Left forelimb (tissue), 1 donor: ENCODE results near the gene PM20D1.
"Not testable (repeated sequence)": the region's sequence is repeated elsewhere in the genome, so short reads cannot be mapped to it uniquely, and the experiment has no call there.

Source experiments
- DNase-seq: peaks from one replicate; pipeline ENCODE4 v3.0.0-alpha.2; 2018; ENCODE audit warnings: low spot score

Gene PM20D1, protein sequence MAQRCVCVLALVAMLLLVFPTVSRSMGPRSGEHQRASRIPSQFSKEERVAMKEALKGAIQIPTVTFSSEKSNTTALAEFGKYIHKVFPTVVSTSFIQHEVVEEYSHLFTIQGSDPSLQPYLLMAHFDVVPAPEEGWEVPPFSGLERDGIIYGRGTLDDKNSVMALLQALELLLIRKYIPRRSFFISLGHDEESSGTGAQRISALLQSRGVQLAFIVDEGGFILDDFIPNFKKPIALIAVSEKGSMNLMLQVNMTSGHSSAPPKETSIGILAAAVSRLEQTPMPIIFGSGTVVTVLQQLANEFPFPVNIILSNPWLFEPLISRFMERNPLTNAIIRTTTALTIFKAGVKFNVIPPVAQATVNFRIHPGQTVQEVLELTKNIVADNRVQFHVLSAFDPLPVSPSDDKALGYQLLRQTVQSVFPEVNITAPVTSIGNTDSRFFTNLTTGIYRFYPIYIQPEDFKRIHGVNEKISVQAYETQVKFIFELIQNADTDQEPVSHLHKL

DNA sequence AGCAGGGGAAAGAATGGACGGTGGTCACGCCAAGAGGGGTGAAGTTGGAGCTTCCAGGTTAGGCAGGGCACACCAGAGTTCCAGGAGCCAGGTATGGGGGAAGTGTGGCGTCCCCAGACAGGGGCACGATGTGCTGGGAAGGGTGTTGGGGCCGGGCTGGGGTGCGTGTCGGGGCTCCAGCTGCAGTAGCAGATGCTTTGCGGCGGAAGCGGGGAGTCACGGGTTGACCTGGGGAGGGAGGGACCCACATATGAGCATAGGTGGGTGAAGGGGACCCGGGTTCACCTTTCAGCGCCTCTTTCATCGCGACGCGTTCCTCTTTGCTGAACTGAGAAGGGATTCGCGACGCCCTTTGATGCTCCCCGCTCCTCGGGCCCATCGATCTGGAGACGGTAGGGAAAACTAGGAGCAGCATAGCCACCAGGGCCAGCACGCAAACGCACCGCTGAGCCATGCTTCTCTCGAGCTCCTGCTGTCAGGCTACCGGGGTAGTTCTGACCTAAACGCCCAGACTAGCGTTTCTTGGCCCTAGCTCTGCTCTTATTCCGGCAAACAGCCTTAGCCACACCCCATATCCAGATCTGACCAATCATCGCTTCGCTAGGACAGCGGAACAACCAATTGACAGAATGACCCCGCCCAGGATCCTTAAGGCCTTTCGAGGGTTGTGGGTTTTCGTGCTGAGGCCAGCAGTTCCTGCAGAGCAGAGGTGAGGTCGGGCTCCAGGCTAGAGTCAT, at the start of gene PM20D1:
PM20D1 (minus strand) TSS at position 514 of the 737 bp plus-strand sequence; CDS start at position 454, 60 bp downstream.
- DNase-seq, result no peak

DNA sequence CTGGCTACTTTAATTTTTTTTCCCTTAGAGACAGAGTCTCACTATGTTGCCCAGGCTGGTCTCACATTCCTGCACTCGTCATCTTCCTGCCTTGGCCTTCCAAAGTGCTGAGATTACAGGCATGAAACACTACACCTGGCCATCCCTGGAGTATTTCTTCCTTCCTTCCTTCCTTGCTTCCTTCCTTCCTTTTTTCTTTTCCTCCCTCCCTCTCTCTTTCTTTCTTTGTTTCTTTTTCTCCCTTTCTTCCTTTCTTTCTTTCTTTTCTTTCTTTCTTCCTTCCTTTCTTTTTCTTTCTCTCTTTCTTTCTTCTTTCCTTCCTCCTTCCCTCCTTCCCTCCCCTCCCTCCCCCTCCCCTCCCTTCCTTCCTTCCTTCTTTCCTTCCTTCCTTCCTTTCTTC, 46.4 kb upstream of the PM20D1 start:
- no peak for DNase-seq

DNA sequence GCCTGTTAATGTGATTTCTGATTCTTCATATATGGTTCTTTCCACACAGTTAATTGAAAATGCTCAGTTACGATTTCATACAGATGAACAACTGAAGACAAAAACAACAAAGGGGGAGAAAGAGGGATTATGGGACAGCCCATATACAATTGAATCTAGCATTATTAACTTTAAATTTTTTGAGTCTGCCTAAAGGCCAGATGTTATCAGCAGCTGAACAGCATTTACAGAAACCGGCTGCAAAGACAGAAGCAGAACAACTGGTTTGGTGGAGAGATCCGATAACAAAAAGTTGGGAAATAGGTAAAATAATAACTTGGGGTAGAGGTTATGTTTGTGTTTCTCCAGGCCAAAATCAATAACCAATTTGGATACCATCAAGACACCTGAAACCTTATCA, 44.2 kb upstream of the PM20D1 start:
- DNase-seq, result not testable (repeated sequence)

DNA sequence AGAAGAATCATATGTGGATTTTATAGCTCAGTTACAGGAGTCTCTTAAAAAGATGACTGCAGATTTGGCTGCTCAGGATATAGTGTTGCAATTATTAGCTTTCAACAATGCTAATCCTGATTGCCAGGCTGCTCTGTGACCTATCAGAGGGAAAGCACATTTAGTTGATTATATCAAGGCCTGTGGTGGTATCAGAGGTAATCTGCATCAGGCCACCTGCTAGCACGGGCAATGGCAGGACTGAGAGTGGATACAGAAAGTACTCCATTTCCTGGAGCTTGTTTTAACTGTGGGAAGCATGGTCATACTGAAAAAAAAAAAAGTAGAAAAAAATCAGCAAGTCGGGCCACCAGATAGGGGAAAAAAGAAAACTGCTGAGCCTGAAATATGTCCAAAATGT, 42.2 kb upstream of the PM20D1 start:
- DNase-seq, result not testable (repeated sequence)

DNA sequence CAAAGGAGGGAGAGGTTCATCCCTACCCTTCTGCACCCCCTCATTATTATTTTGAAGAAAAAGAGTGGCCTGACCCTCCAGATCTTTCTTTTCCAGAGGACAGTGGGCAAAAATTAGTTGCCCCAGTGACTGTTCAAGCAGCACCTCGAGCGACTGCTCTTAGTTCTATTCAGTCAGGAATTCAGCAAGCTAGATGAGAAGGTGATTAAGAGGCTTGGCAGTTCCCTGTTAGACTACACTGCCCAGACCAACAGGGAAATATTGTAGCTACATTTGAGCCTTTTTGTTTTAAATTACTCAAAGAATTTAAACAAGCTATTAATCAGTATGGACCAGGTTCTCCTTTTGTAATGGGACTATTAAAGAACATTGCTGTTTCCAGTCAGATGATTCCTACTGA, 41.5 kb upstream of the PM20D1 start:
- not testable (repeated sequence) for DNase-seq

DNA sequence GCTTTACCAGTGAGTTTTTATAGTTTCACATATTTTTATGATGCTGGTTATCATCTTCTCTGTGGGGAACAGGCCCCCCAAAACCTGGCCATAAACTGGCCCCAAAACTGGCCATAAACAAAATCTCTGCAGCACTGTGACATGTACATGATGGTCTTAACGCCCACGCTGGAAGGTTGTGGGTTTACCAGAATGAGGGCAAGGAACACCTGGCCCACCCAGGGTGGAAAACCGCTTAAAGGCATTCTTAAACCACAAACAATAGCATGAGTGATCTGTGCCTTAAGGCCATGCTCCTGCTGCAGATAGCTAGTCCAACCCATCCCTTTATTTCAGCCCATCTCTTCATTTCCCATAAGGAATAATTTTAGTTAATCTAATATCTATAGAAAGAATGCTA, 40.7 kb upstream of the PM20D1 start:
- not testable (repeated sequence) for DNase-seq

DNA sequence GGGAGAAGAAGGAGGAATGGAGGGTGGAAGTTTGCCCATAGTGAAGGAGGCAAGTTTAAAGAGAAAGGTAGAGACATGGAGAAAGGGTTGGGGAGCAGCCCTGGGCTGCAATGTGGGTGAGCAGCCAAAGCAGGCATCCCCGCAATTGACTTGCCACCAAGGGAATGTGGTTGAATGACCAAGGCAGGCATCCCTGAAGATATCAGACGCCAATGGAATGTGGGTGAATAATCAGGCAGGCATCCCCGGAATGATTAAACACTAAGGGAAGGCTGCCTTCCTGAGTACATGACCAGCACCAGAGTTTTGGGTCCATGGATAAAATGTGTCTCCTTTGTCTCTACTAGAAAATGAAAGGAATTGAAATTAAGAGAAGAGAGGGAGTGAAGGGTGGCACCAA, 39.8 kb upstream of the PM20D1 start:
- not testable (repeated sequence) for DNase-seq

DNA sequence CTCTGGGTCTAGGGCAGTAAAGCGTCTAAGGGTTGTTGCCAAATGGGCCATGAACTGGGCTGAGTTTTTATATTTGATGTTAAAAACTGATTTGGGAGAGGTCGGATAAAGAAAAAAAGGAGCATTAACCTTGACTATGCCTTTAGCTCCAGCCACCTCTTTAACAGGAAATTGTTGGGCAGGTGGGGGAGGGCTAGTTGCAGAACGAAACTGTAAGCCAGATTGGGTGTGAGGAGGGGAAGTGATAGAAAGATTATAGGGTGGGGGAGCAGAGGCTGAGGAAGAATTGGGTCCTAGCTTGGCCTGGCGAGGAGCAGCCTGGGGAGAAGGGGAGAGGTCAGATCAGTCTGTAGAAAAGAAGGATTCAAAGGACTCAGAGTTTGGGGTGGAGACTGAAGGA, 39.1 kb upstream of the PM20D1 start:
- not testable (repeated sequence) for DNase-seq

DNA sequence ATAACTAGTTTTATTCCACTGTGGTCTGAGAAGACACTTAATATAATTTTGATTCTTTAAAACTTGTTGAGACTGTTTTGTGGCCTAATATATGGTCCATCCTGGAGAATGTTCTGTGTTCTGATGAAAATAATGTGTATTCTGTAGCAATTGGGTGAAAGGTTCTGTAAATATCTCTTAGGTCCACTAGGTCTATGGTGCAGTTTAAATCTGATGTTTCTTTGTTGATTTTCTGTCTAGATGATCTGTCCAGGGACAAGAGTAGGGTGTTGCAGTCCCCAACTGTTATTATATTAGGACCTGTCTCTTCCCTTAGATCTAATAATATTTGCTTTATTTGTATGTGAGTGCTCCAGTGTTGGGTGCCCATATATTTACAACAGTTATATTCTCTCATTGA, 33.9 kb upstream of the PM20D1 start:
- no peak for DNase-seq

DNA sequence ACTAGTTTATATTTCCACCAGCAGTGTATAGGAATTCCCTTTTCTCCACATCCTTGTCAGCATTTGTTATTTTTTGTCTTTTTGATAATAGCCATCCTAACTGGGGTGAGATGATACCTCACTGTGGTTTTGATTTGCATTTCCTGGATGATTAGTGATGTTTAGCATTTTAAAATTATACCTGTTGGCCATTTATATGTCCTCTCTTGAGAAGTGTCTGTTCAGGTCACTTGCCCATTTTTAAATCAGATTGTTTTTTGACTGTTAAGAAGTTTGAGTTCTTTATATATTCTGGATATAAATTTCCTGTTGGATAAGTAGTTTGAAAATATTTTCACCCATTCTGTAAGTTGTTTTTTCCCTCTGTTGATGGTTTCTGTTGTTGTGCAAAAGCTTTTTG, 31.0 kb upstream of the PM20D1 start:
- DNase-seq, result no peak

DNA sequence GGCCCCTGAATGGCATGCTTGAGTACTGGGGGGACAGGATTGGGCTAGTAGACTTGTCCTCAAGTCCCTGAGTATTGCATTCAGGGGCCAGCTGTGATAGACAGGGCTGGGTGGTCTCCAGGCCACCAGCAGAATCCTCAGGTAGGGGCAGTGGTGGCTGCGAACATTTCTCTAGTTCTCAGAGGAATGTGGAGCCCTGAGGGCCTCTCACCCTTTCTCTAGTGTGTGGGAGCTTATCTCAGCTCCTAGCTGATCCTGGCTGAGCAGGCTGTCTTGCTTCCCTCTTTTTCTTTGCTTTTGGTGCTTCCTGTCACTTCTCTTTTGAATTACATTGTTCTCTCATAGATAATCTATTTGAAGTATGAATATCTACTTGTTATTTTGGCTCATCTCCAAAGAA, 30.0 kb upstream of the PM20D1 start:
- peak; percentile 56 for DNase-seq

DNA sequence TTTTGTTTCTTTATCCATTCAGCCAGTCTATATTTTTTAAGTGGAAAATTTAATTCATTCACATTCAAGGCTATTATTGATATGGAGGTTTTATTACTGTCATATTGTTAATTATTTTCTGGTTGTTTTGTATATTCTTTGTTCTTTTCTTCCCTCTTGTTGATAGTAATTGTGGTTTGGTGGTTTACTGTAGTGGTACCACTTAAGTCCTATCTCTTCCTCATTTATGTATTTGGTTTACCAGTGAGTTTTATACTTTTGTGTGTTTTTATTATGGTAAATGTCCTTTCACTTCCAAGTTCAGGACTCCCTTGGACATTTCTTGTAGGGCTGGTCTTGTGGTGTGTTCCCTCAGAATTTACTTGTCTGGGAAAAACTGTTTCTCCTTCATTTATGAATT, 28.1 kb upstream of the PM20D1 start:
- no peak for DNase-seq

DNA sequence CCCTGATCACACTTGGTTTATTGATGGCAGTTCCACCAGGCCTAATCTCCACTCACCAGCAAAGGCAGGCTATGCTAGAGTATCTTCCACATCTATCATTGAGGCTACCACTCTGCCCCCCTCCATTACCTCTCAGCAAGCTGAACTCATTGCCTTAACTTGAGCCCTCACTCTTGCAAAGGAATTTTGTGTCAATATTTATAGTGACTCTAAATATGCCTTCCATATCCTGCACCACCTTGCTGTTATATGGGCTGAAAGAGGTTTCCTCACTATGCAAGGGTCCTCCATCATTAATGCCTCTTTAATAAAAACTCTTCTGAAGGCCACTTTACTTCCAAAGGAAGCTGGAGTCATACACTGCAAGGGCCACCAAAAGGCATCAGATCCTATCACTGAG, 23.2 kb upstream of the PM20D1 start:
- not testable (repeated sequence) for DNase-seq

DNA sequence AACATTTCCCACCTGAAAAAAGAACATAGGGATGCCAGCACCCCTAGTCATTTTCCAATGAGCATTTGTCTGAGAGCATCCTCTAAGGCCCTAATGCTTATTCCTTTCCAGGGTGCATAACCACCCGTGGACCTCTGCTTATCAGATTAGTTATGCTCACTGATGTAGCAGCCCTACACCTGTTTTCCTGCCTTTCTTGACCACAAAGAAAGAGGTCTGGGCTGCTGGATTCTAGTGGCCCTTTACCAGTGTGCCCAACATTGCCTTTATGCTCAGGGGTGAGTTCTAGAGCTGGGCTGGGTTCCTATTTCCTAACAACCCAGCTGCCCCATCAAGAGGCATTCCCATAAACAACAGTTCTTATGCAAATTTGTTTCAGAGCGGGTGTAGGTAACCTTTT, 20.3 kb upstream of the PM20D1 start:
- no peak for DNase-seq

DNA sequence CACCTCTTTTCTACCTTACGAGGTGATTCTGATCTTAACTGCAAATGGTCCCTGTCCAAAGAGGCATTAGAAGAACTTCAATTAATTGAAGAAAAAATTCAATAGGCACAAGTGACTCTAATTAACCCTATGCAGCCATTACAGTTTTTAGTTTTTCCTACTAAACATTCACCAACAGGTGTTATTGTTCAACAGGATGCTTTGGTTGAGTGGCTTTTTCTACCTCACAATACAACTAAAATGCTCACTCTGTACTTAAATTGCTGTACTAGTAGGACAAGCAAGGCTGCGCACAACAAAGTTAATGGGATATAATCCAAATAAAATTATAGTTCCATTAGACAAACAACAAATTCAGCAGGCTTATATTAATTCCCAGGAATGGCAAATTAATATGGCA, 11.6 kb upstream of the PM20D1 start:
- no peak for DNase-seq

DNA sequence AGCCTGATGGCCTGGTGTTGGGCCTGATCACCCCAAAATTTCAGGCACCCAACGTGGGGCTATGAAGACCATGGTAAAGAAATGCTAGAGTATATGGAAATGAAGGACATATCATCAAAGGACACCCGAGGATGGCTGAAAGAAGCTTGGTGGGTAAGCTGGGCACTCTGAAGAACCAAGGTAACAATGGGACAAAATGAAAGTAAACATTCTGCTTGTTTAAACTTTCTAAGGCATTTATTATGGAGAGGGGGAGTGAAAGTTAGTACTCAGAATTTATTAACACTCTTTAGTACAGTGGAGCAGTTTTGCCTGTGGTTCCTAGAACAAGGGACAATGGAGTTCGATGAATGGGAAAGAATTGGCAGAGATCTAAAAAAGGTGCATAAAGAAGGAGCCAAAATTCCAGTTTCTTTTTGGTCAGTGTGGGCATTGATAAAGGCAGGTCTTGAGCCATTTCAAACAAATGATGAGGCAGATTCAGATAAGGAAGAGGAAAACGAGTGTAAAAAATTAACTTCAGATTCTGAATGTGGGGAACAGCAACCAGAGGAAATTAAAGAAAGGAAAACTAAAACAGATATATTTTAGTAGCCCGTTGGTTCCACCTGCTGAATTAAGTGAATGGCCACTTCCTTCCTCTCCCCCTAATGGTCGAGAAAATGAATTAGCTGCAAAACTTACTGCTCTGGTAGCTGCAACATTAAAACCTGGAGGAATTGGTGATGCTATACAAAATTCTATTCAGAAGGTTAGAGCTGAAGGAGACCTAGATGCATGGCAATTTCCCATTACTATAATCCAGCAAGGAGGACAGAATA, 8.4 kb upstream of the PM20D1 start:
- DNase-seq, result no peak

DNA sequence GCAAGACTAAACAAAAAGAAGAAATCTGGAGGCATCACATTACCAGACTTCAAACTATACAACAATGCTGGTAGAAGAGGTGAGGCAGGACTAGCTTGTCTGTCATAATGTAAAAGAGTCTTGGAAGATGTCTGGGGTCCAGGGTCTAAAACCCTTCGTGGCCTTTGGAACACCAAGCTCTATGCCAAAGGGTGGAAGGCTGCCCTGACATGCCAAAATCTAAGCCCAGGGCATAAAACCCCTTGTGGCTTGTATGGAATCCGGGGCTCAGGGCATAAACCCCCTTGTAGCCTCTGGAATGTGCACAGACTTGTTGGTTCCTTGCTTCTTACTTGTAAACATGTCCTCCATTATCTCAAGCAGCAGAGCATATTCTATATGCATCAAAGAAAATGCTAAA, 7.6 kb upstream of the PM20D1 start:
- not testable (repeated sequence) for DNase-seq

DNA sequence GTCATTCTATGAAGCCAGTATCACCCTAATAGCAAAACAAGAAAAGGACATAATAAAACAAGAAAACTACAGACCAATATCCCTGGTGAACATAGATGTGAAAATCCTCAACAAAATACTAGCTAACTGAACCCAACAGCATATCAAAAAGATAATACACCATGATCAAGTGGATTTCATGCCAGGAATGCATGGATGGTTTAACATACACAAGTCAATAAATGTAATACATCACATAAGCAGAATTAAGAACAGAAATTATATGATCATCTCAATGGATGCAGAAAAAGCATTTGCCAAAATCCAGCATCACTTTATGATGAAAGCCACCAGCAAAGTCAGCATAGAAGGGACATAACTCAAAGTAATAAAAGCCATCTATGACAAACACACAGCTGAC, 6.5 kb upstream of the PM20D1 start:
- no peak for DNase-seq

DNA sequence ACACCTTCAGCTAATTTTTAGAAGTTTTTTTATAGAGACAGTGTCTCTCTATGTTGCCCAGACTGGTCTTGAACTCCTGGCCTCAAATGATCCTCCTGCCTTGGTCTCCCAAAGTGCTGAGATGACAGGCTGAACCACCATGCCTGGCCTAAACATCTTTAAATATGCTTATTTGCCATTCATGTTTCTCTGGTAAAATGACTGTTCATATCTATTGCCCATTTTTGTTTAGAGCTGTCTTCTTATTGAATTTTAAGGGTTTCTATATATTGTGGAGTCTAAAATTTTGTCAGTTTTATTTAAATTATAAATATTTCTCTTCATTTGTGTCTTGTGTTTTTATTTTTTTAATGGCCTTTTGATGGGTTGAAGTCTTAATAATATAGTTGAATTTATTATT, 3.0 kb upstream of the PM20D1 start:
- DNase-seq, result no peak

DNA sequence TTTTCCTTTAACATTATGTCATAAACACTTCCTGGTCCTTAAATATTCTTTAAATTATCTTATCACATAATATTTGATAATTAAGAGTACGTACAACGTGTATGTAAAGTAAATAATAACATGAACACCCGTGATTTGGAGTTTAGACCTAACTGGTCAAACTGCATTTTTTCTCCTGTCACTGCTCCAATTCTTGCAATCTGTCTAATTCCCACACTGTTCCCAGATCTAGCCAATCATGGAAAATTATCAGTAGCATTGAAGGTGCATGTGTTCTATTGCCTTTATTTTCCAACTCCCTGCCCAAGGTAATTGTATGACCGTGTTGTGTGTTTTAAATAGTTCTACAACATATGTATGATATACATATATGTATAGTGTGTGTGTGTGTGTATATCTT, 2.1 kb upstream of the PM20D1 start:
- DNase-seq, result no peak

DNA sequence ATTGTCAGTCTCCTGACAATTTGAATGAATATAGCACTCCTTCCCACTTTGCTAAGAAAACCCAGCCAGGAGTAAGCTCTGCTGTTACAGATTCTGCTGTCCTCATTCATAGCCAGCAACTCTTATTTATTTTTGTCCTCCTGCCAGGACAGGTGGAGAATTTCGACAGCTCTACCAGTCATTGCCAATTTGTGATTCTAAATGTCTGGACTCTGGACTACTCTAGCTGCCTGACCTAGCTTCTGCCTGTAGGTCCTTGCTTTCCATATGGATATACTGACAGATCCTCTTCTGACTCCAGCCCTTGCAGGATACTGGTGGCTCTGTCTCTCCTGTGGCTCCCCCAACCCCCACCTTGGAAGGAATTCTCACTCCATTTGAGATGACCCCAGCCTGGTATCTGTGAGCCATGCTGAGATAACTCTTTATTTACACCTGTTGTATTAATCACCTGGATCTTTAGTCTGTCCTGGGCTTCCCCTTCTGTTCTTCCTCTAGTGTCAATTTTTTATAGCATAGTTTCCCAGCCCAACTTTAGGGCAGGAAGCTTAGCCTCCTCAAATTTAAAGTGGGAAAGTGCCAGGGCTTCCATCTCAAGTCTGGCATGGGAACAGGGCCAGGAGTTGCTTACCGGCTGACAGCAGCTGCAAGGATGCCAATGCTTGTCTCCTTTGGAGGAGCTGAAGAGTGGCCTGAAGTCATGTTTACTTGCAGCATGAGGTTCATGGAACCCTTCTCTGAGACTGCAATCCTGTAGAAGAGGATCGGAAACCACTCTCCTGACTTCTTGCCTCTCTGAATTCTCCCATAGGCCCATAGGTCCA, 6.7 kb downstream of the PM20D1 start:
- DNase-seq, result no peak

DNA sequence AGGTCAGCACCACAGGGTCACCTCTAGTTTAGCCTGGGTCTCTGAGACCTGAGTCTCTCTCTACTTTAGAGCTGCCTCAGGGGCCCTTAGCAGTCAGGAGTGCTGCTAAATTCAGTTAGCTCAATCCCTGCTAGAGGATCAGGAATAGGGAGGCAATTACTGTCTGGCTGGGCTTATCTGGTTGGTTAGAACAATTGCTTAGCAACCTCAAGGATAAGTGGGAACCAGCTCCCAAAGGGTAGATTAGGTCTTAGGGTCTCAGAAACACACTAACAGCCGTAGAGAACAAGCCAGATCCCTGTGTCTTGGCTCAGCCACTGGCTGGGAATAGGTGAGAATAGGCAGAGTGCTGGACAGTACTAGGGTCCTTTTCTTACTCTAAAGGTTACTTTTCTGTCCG, 7.7 kb downstream of the PM20D1 start:
- no peak for DNase-seq
